HUES48 (cell line): Measurements from ENCODE around the gene DENND10.
"Not testable (repeated sequence)": the region's sequence is repeated elsewhere in the genome, so short reads cannot be mapped to it uniquely, and the experiment has no call there.

Source experiments
- H3K27ac ChIP-seq: one replicate; pipeline ENCODE4 v1.7.0; 2013; ENCODE audit warnings: low read depth, low read length, inconsistent platforms
- H3K27me3 ChIP-seq: 2 replicates; pipeline ENCODE4 v1.6.1; 2013; ENCODE audit warnings: mild to moderate bottlenecking, low read length; ENCODE audit not compliant: control insufficient read depth, insufficient read depth
- H3K36me3 ChIP-seq: 2 replicates; pipeline ENCODE4 v1.6.1; 2013; ENCODE audit warnings: low read length; ENCODE audit not compliant: control insufficient read depth, insufficient read depth
- H3K4me1 ChIP-seq: 2 replicates; pipeline ENCODE4 v1.6.1; 2013; ENCODE audit warnings: mild to moderate bottlenecking, low read length; ENCODE audit not compliant: control insufficient read depth, insufficient read depth
- H3K4me3 ChIP-seq: 2 replicates; pipeline ENCODE4 v1.5.1; 2013; ENCODE audit warnings: mild to moderate bottlenecking, low read depth, low read length
- H3K9ac ChIP-seq: 2 replicates; pipeline ENCODE4 v1.6.1; 2013; ENCODE audit warnings: mild to moderate bottlenecking, low read depth, low read length, moderate library complexity
- H3K9me3 ChIP-seq: 2 replicates; pipeline ENCODE4 v1.6.1; 2013; ENCODE audit warnings: low read length; ENCODE audit not compliant: control insufficient read depth, insufficient read depth

DENND10 gene

GRCh38 chr10:119177708-119178371, 73.9 kb downstream of the DENND10 start:
- Histone ChIP-seq H3K4me1 (peaks cover 4% of the 10 kb centered on the region), H3K9me3 (no peaks in the 10 kb centered on the region), H3K27ac (peak overlapping the region; percentile 96), H3K36me3 (peaks cover 36% of the 10 kb centered on the region), H3K4me3 (peak overlapping the region; percentile 100), H3K9ac (peak overlapping the region; percentile 97), H3K27me3 (no peaks in the 10 kb centered on the region)

GRCh38 chr10:119178372-119179119, 74.6 kb downstream of the DENND10 start, which contains the start of gene PRDX3:
Gene PRDX3 (minus strand): TSS chr10:119178812. CDS start chr10:119178790, 22 bp downstream.
- Histone ChIP-seq H3K27me3 (no peaks in the 10 kb centered on the region), H3K9ac (peak within 1 kb of the TSS; percentile 97), H3K36me3 (peaks cover 31% of the 10 kb centered on the region), H3K9me3 (no peaks in the 10 kb centered on the region), H3K4me1 (peaks cover 4% of the 10 kb centered on the region), H3K27ac (peak within 1 kb of the TSS; percentile 96), H3K4me3 (peak within 1 kb of the TSS; percentile 100)

DNA sequence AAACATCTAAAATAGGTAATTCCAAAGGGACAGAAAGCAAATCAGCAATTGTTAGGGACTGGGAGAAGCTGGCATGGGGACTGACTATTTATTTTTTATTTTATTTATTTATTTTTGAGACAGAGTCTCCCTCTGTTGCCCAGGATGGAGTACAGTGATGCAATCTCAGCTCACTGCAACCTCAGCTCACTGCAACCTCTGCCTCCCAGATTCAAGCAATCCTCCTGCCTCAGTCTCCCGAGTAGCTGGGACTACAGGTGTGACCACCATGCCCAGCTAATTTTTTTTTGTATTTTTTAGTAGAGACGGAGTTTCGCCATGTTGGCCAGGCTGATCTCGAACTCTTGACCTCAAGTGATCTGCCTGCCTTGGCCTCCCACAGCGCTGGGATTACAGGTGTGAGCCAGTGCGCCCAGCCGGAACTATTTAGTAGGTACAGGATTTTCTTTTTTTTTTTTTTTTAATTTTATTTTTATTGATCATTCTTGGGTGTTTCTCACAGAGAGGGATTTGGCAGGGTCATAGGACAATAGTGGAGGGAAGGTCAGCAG, 77.0 kb downstream of the DENND10 start:
- not testable (repeated sequence) for H3K27ac ChIP-seq, H3K4me1 ChIP-seq, H3K4me3 ChIP-seq, H3K9me3 ChIP-seq, H3K27me3 ChIP-seq, H3K9ac ChIP-seq
- peaks cover 13% of the 10 kb centered on the region for H3K36me3 ChIP-seq

DNA sequence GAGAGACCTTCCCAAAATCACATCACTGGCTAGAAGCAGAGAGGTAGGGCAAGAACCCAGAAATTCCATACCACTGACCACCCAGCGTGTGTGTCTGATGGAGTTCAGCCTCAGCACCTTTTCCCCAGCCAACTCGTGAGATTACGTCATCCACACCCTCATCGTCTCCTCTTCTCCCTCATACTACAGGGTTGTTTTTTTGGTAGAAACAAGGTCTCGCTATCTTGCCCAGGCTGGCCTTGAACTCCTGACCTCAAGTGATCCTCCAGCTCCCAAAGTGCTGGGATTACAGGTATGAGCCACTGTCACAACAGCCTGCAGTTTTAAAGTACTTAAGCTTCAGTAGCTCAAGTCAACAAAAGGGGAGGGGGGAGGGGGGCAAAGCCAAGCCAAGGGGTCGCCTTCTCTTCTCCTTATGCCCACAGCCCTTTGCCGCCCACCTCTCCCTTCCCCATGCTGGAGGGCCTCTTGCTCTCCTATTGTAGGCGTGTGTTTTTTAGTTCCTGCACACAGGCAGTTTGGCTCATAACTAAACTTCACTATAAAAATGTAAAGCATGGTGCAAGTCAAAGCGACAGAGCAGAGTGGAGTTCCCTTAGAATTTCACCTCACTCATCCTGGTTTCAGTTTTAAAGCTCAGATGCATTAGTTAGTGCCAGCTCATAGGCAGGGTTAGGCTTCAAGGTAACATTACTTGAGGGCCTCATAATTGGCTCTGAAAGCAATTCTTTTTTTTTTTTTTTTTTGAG, 79.9 kb downstream of the DENND10 start:
- Histone ChIP-seq H3K9me3 (no peaks in the 10 kb centered on the region), H3K9ac (no peak overlapping the region), H3K27ac (no peak overlapping the region), H3K36me3 (no peaks in the 10 kb centered on the region), H3K4me3 (no peak overlapping the region), H3K4me1 (peaks cover 3% of the 10 kb centered on the region), H3K27me3 (no peaks in the 10 kb centered on the region)
